GM12878 (cell line): ENCODE data around the gene RAP1A. TPM values are rescaled to one million over a fixed set of nuclear protein-coding genes. Genes with fewer than 3 reads are reported as not detected.
A peak's percentile ranks its signal among the peaks of the same experiment; 100 is the strongest.

Source experiments
- CREB1 ChIP-seq: IDR thresholded peaks from 2 replicates; pipeline ENCODE4 v1.6.1; 2012; ENCODE audit warnings: low read depth, mild to moderate bottlenecking, inconsistent platforms
- EP300 ChIP-seq, 2 experiments: fragments of 150-350 bp in 1 of 2; IDR thresholded peaks; 2 replicates each; pipeline ENCODE4 v1.6.1; 2011 to 2012; ENCODE audit warnings: low read depth in 2 of 2, low read length in 2 of 2, borderline replicate concordance in 1 of 2, improper control_type of control experiment in 1 of 2, inconsistent platforms in 1 of 2; ENCODE audit not compliant: control insufficient read depth in 1 of 2
- FOS ChIP-seq: IDR thresholded peaks from 3 replicates; pipeline ENCODE4 v1.6.1; 2011; ENCODE audit warnings: borderline replicate concordance; ENCODE audit not compliant: insufficient read length; ENCODE audit errors: extremely low read depth
- HCFC1 ChIP-seq: fragments of 150-350 bp; IDR thresholded peaks from 2 replicates; pipeline ENCODE4 v1.6.1; 2014; ENCODE audit warnings: low read length
- JUND ChIP-seq: IDR thresholded peaks from 2 replicates; pipeline ENCODE4 v1.6.1; 2012; ENCODE audit warnings: low read depth, mild to moderate bottlenecking, low read length, improper control_type of control experiment, moderate library complexity
- KLF5 ChIP-seq: fragments of 450-650 bp; IDR thresholded peaks from 2 replicates; pipeline ENCODE4 v1.6.1; 2014; ENCODE audit warnings: mild to moderate bottlenecking; ENCODE audit not compliant: partially characterized antibody
- MEF2A ChIP-seq: IDR thresholded peaks from 2 replicates; pipeline ENCODE4 v1.6.1; 2011; ENCODE audit warnings: low read depth, mild to moderate bottlenecking, low read length, moderate library complexity; ENCODE audit not compliant: insufficient read depth
- NFIC ChIP-seq: IDR thresholded peaks from 2 replicates; pipeline ENCODE4 v1.6.1; 2012; ENCODE audit warnings: low read depth, mild to moderate bottlenecking, inconsistent platforms, low read length, moderate library complexity
- RAD51 ChIP-seq: fragments of 450-650 bp; IDR thresholded peaks from 2 replicates; pipeline ENCODE4 v1.6.1; 2016; ENCODE audit warnings: moderate library complexity, mild to moderate bottlenecking, inconsistent platforms
- RELA ChIP-seq: fragments of 450-650 bp; IDR thresholded peaks from 2 replicates; pipeline ENCODE4 v1.8.0; 2014; ENCODE audit warnings: borderline replicate concordance; ENCODE audit not compliant: partially characterized antibody
- SIN3A ChIP-seq: IDR thresholded peaks from 2 replicates; pipeline ENCODE4 v1.6.1; 2012; ENCODE audit warnings: low read depth, low read length, improper control_type of control experiment
- SREBF1 ChIP-seq: IDR thresholded peaks from 2 replicates; pipeline ENCODE4 v1.6.1; 2012; ENCODE audit warnings: mild to moderate bottlenecking, low read length
- SUPT20H ChIP-seq: IDR thresholded peaks from 2 replicates; pipeline ENCODE4 v1.6.1; 2011; ENCODE audit warnings: low read depth, mild to moderate bottlenecking, low read length, moderate library complexity, borderline replicate concordance; ENCODE audit not compliant: control insufficient read depth
- SUZ12 ChIP-seq: fragments of 200-600 bp; sonication (generic); IDR thresholded peaks from one replicate; pipeline ENCODE4 v1.6.1; 2018; ENCODE audit warnings: antibody characterized with exemption, mild to moderate bottlenecking; ENCODE audit not compliant: unreplicated experiment
- TBL1XR1 ChIP-seq: IDR thresholded peaks from 2 replicates; pipeline ENCODE4 v1.6.1; 2012; ENCODE audit warnings: low read depth, low read length, improper control_type of control experiment
- TCF12 ChIP-seq: IDR thresholded peaks from 2 replicates; pipeline ENCODE4 v1.6.1; 2011; ENCODE audit warnings: low read depth, mild to moderate bottlenecking, low read length
- WRNIP1 ChIP-seq: IDR thresholded peaks from 2 replicates; pipeline ENCODE4 v1.6.1; 2011; ENCODE audit warnings: low read depth, low read length, improper control_type of control experiment, borderline replicate concordance
- ZNF384 ChIP-seq: IDR thresholded peaks from 2 replicates; pipeline ENCODE4 v1.6.1; 2012; ENCODE audit warnings: low read depth, mild to moderate bottlenecking, low read length, improper control_type of control experiment, borderline replicate concordance
- polyA plus RNA-seq, 11 experiments: library from polyadenylated mRNA; depleted of rRNA in 4 of 11; unstranded in 6 of 11; stranded (reverse) in 5 of 11; fragments of >200 nt; fragmentation: Nextera tagmentation in 4 of 11; fragmentation: Illumina TruSeq in 1 of 11; extraction: Ambion mirVana in 4 of 11; extraction: Trizol in 1 of 11; gene quantifications; 1 replicate in 1 of 11; 2 replicates in 10 of 11; pipeline versions ENCODE4 v1.2.1 to v1.2.3, GENCODE V29; 2011 to 2016; ENCODE audit warnings: inconsistent platforms in 2 of 11, missing spikeins in 2 of 11, low read depth in 1 of 11
- total RNA-seq, 4 experiments: library from RNA; depleted of rRNA in 3 of 4; stranded (reverse); fragments of >200 nt in 3 of 4; fragmentation: Illumina TruSeq in 1 of 4; extraction: Trizol in 1 of 4; gene quantifications; 2 replicates each; pipeline versions ENCODE4 v1.2.1 to v1.2.3, GENCODE V29; 2013 to 2021
- TF ChIP-seq, protein P1 (sequence below): fragments of 450-650 bp; conservative IDR thresholded peaks from 2 replicates; pipeline ENCODE4 v1.6.1; 2017; ENCODE audit warnings: mild to moderate bottlenecking, moderate library complexity
- TF ChIP-seq, protein P2 (sequence below): IDR thresholded peaks from 2 replicates; pipeline ENCODE4 v1.6.1; 2012; ENCODE audit warnings: low read depth, low read length, improper control_type of control experiment
- TF ChIP-seq, protein P3 (sequence below): IDR thresholded peaks from 2 replicates; pipeline ENCODE4 v1.6.1; 2011; ENCODE audit warnings: borderline replicate concordance, low read depth, mild to moderate bottlenecking, moderate library complexity, mixed read lengths, low read length; ENCODE audit not compliant: insufficient read depth; ENCODE audit errors: extremely low read length
- TF ChIP-seq, protein P4 (sequence below): IDR thresholded peaks from 2 replicates; pipeline ENCODE4 v1.6.1; 2011; ENCODE audit warnings: low read depth, mild to moderate bottlenecking, low read length, moderate library complexity, borderline replicate concordance; ENCODE audit errors: extremely low read depth
- TF ChIP-seq, protein P5 (sequence below): fragments of 450-650 bp; IDR thresholded peaks from 2 replicates; pipeline ENCODE4 v1.6.1; 2017; ENCODE audit warnings: mild to moderate bottlenecking, moderate library complexity

The RAP1A gene
- total and polyA plus RNA-seq, 10 of the 15 experiments (the other 5 are each of a cell fraction or from before 2014, with no cell fraction given): 38.4 to 213 (median 86.0) TPM

DNA sequence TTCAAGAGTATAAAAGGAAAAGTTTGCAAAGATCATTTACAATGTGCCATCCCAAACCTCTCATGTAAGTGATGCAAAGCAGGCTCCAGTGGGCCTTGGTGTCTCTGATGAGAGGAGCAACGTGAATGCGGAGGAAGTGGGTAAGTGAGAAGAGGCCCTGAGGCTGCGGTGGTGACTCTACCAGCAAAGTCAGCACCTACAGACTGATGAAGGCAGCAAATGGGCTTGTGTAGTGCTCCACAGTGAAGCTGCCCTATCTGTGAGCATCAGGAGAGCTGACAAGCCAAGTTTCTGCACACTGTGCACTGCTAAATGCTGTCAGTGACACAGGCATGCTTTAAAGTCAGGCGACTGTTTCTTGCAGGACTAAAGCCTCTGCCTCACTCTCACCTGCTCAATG is 15.6 kb upstream of the RAP1A start (continued):
- TF ChIP-seq, protein P1, sequence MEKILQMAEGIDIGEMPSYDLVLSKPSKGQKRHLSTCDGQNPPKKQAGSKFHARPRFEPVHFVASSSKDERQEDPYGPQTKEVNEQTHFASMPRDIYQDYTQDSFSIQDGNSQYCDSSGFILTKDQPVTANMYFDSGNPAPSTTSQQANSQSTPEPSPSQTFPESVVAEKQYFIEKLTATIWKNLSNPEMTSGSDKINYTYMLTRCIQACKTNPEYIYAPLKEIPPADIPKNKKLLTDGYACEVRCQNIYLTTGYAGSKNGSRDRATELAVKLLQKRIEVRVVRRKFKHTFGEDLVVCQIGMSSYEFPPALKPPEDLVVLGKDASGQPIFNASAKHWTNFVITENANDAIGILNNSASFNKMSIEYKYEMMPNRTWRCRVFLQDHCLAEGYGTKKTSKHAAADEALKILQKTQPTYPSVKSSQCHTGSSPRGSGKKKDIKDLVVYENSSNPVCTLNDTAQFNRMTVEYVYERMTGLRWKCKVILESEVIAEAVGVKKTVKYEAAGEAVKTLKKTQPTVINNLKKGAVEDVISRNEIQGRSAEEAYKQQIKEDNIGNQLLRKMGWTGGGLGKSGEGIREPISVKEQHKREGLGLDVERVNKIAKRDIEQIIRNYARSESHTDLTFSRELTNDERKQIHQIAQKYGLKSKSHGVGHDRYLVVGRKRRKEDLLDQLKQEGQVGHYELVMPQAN: no peak
- TF ChIP-seq ZNF384 (no peak), KLF5 (no peak), RAD51 (no peak), SREBF1 (no peak), HCFC1 (no peak), RELA (no peak), SUZ12 (no peak), WRNIP1 (no peak), TBL1XR1 (no peak), SUPT20H (no peak), TCF12 (no peak), FOS (no peak), MEF2A (no peak), SIN3A (no peak), JUND (no peak), CREB1 (no peak), NFIC (no peak), EP300 (IDR thresholded peaks at IDR 0.05; ENCODE audit: borderline replicate concordance in 1 of 2, control insufficient read depth in 1 of 2, low read depth in 2 of 2, low read length in 2 of 2) (no peak)
- TF ChIP-seq, protein P2, sequence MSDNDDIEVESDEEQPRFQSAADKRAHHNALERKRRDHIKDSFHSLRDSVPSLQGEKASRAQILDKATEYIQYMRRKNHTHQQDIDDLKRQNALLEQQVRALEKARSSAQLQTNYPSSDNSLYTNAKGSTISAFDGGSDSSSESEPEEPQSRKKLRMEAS: no peak
- TF ChIP-seq, protein P3, sequence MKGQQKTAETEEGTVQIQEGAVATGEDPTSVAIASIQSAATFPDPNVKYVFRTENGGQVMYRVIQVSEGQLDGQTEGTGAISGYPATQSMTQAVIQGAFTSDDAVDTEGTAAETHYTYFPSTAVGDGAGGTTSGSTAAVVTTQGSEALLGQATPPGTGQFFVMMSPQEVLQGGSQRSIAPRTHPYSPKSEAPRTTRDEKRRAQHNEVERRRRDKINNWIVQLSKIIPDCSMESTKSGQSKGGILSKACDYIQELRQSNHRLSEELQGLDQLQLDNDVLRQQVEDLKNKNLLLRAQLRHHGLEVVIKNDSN: no peak
- TF ChIP-seq, protein P4, sequence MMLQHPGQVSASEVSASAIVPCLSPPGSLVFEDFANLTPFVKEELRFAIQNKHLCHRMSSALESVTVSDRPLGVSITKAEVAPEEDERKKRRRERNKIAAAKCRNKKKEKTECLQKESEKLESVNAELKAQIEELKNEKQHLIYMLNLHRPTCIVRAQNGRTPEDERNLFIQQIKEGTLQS: no peak
- TF ChIP-seq, protein P5, sequence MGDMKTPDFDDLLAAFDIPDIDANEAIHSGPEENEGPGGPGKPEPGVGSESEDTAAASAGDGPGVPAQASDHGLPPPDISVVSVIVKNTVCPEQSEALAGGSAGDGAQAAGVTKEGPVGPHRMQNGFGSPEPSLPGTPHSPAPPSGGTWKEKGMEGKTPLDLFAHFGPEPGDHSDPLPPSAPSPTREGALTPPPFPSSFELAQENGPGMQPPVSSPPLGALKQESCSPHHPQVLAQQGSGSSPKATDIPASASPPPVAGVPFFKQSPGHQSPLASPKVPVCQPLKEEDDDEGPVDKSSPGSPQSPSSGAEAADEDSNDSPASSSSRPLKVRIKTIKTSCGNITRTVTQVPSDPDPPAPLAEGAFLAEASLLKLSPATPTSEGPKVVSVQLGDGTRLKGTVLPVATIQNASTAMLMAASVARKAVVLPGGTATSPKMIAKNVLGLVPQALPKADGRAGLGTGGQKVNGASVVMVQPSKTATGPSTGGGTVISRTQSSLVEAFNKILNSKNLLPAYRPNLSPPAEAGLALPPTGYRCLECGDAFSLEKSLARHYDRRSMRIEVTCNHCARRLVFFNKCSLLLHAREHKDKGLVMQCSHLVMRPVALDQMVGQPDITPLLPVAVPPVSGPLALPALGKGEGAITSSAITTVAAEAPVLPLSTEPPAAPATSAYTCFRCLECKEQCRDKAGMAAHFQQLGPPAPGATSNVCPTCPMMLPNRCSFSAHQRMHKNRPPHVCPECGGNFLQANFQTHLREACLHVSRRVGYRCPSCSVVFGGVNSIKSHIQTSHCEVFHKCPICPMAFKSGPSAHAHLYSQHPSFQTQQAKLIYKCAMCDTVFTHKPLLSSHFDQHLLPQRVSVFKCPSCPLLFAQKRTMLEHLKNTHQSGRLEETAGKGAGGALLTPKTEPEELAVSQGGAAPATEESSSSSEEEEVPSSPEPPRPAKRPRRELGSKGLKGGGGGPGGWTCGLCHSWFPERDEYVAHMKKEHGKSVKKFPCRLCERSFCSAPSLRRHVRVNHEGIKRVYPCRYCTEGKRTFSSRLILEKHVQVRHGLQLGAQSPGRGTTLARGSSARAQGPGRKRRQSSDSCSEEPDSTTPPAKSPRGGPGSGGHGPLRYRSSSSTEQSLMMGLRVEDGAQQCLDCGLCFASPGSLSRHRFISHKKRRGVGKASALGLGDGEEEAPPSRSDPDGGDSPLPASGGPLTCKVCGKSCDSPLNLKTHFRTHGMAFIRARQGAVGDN: peak; percentile 97
